ENCODE results near the gene PVALB. TPM values are rescaled to one million over a fixed set of nuclear protein-coding genes. Genes with fewer than 3 reads are reported as not detected.
A peak's percentile ranks its signal among the peaks of the same experiment; 100 is the strongest.

Gene PVALB
- total RNA-seq, 2 donors from 2014 or later = not detected

- Histone ChIP-seq H3K27me3 (no peaks in the 10 kb centered on the region), H3K4me3 (no peak overlapping the region), H3K9me3 (no peaks in the 10 kb centered on the region), H3K36me3 (no peaks in the 10 kb centered on the region), H3K4me1 (no peaks in the 10 kb centered on the region), H3K27ac (peak overlapping the region; percentile 66), H3K9ac (ENCODE audit: low read depth in 2 of 2, low read length in 2 of 2) (peak overlapping the region in 1 of 2 donors; percentile 43)
- TF ChIP-seq CTCF (IDR thresholded peaks at IDR 0.05) = no peak
- no peak for DNase-seq
- intact Hi-C loops (cut with DNase I) = no loop called here
These were observed 45.7 kb upstream of the PVALB start for GRCh38 chr22:36862251-36863242.

GRCh38 chr22:36860821-36861659 lies 44.2 kb upstream of the PVALB start, which contains the start of gene NCF4:
NCF4 (plus strand) TSS chr22:36861006; CDS start chr22:36861172, 166 bp downstream.
- Histone ChIP-seq H3K4me1 (no peaks in the 10 kb centered on the region), H3K27ac (peak within 1 kb of the TSS; percentile 66), H3K27me3 (no peaks in the 10 kb centered on the region), H3K4me3 (peak within 1 kb of the TSS; percentile 19), H3K9me3 (no peaks in the 10 kb centered on the region), H3K36me3 (no peaks in the 10 kb centered on the region), H3K9ac (ENCODE audit: low read depth in 2 of 2, low read length in 2 of 2) (peak within 1 kb of the TSS; percentile 58 to 76)
- TF ChIP-seq CTCF (IDR thresholded peaks at IDR 0.05) = no peak
- peak; percentile 63 for DNase-seq
- intact Hi-C loops (cut with DNase I) = no loop called here

- Histone ChIP-seq H3K36me3 (no peaks in the 10 kb centered on the region), H3K27ac (peak overlapping the region; percentile 66), H3K9me3 (no peaks in the 10 kb centered on the region), H3K9ac (ENCODE audit: low read depth in 2 of 2, low read length in 2 of 2) (peak overlapping the region; percentile 4 to 58), H3K27me3 (no peaks in the 10 kb centered on the region), H3K4me3 (no peak overlapping the region), H3K4me1 (no peaks in the 10 kb centered on the region)
- intact Hi-C loops (cut with DNase I) = no loop called here
- no peak for DNase-seq
- no peak for TF ChIP-seq CTCF (IDR thresholded peaks at IDR 0.05)
These were observed 43.6 kb upstream of the PVALB start for GRCh38 chr22:36860438-36860820.

GRCh38 chr22:36860017-36860416 lies 43.2 kb upstream of the PVALB start:
- no peak for DNase-seq
- no peaks in the 10 kb centered on the region for H3K36me3 ChIP-seq
- no peaks in the 10 kb centered on the region for H3K9me3 ChIP-seq
- peak overlapping the region; percentile 66 for H3K27ac ChIP-seq
- no peak overlapping the region for H3K4me3 ChIP-seq
- no peaks in the 10 kb centered on the region for H3K4me1 ChIP-seq
- H3K9ac ChIP-seq (ENCODE audit: low read depth in 2 of 2, low read length in 2 of 2) = no peak overlapping the region
- intact Hi-C loops (cut with DNase I) = no loop called here
- no peaks in the 10 kb centered on the region for H3K27me3 ChIP-seq
- no peak for TF ChIP-seq CTCF (IDR thresholded peaks at IDR 0.05)

GRCh38 chr22:36858966-36859365 lies 42.1 kb upstream of the PVALB start:
- Histone ChIP-seq H3K4me3 (no peak overlapping the region), H3K36me3 (no peaks in the 10 kb centered on the region), H3K4me1 (no peaks in the 10 kb centered on the region), H3K27me3 (no peaks in the 10 kb centered on the region), H3K9me3 (no peaks in the 10 kb centered on the region), H3K9ac (ENCODE audit: low read depth in 2 of 2, low read length in 2 of 2) (no peak overlapping the region), H3K27ac (no peak overlapping the region)
- intact Hi-C loops (cut with DNase I) = loop anchor here (5.0 to 10.0 kb wide), 4 partner anchors 77 to 312 kb away; no protein-coding TSS in a partner anchor
- no peak for TF ChIP-seq CTCF (IDR thresholded peaks at IDR 0.05)
- DNase-seq = no peak

Data from colonic mucosa (tissue), 4 donors.